Type B pancreatic cell (in vitro differentiated cells): ENCODE measurements around the gene HNRNPL. TPM values are rescaled to one million over a fixed set of nuclear protein-coding genes. Genes with fewer than 3 reads are reported as not detected.
A peak's percentile ranks its signal among the peaks of the same experiment; 100 is the strongest.
"Not testable (repeated sequence)": the region's sequence is repeated elsewhere in the genome, so short reads cannot be mapped to it uniquely, and the experiment has no call there.

Experiments used
- DNase-seq: peaks from one replicate; pipeline ENCODE4 v3.0.0; 2021; ENCODE audit warnings: mixed read lengths; ENCODE audit not compliant: unreplicated experiment; ENCODE audit errors: extremely low spot score
- H3K27ac Mint-ChIP-seq: 2 replicates; pipeline ENCODE4 v1.8.0; 2021; ENCODE audit warnings: mild to moderate bottlenecking, mixed read lengths
- H3K27me3 Mint-ChIP-seq: 2 replicates; pipeline ENCODE4 v1.8.0; 2021; ENCODE audit warnings: mixed read lengths
- H3K36me3 Mint-ChIP-seq: 2 replicates; pipeline ENCODE4 v1.8.0; 2021; ENCODE audit warnings: mixed read lengths
- H3K4me1 Mint-ChIP-seq: one replicate; pipeline ENCODE4 v1.8.0; 2021; ENCODE audit warnings: mixed read lengths; ENCODE audit not compliant: unreplicated experiment
- H3K4me3 Mint-ChIP-seq: 2 replicates; pipeline ENCODE4 v1.8.0; 2021; ENCODE audit warnings: mild to moderate bottlenecking, mixed read lengths
- H3K9me3 Mint-ChIP-seq: 2 replicates; pipeline ENCODE4 v1.8.0; 2021; ENCODE audit warnings: mixed read lengths
- total RNA-seq: library from RNA; stranded (reverse); gene quantifications from 2 replicates; pipeline ENCODE4 v1.2.1, GENCODE V29; 2021; ENCODE audit warnings: low replicate concordance
- TF ChIP-seq, protein P1 (sequence below): fragments of 200-600 bp; sonication (generic); conservative IDR thresholded peaks from 2 replicates; pipeline ENCODE4 v1.5.0; 2021; ENCODE audit warnings: antibody characterized with exemption, mild to moderate bottlenecking

The HNRNPL gene
- total RNA-seq, 1 donor from 2014 or later = 451 TPM

DNA sequence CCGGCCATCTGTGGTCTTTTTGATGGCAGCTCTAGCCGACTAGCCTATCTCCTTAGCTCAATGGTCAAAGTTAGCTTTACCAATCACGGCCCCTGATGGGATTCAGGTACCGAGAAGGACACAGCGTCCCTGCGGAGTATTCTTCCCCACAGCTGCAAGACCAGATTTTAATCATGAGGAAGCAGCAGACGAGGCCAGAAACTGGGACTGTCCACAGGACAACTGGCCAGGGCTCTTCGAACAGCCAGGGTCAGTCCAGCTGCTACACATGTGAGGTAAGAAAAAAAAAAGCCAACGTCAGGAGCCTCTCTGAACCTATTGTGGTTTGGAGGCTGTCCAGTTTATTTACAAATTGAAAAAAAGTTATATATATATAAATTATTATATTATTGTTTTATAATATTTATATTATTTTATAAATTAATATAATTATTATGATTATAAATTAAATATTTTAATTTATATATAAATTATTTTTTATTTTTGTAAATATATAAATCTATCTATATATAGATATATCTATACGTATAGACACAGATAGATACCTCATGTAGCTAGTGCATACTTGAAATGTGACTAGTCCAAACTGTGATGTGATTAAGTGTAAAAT, 17.5 kb upstream of the HNRNPL start:
- H3K27me3 Mint-ChIP-seq = peaks cover 4% of the 10 kb centered on the region
- H3K4me1 Mint-ChIP-seq = peaks cover 23% of the 10 kb centered on the region
- TF ChIP-seq, protein P1, sequence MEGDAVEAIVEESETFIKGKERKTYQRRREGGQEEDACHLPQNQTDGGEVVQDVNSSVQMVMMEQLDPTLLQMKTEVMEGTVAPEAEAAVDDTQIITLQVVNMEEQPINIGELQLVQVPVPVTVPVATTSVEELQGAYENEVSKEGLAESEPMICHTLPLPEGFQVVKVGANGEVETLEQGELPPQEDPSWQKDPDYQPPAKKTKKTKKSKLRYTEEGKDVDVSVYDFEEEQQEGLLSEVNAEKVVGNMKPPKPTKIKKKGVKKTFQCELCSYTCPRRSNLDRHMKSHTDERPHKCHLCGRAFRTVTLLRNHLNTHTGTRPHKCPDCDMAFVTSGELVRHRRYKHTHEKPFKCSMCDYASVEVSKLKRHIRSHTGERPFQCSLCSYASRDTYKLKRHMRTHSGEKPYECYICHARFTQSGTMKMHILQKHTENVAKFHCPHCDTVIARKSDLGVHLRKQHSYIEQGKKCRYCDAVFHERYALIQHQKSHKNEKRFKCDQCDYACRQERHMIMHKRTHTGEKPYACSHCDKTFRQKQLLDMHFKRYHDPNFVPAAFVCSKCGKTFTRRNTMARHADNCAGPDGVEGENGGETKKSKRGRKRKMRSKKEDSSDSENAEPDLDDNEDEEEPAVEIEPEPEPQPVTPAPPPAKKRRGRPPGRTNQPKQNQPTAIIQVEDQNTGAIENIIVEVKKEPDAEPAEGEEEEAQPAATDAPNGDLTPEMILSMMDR = no peak
- no peaks in the 10 kb centered on the region for H3K9me3 Mint-ChIP-seq
- no peak overlapping the region for H3K4me3 Mint-ChIP-seq
- H3K36me3 Mint-ChIP-seq = no peaks in the 10 kb centered on the region
- H3K27ac Mint-ChIP-seq = no peak overlapping the region
- no peak for DNase-seq

DNA sequence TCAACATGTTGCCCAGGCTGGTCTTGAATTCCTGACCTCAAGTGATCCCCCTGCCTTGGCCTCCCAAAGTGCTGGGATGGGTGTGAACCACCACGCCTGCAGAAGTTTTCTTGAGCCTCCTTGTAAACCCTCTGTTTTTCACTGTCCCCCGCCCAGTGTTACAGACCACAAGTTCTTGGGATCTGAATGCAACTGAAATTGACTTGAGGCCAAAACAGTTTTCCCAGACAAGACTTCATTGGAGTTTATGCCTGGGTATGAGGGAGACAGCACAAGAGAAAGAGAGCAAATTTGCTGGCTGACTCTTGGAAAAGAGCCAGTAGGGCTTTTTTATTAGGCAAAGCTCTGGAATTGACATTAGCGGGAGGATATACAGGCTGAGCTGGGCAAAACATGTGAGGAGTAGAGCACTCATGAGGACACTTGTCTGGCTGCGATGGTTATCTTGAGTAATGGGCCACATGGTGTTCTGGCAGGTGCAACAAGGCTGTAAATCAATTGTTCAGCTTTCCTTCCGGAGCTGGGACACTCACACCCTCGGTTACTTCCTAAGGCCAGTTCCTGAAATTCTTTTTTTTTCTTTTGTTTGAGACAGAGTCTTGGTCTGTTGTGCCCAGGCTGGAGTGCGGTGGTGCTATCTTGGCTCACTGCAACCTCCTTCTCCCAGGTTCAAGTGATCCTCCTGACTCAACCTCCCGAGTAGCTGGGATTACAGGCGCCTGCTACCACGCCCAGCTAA, 12.7 kb upstream of the HNRNPL start:
- H3K36me3 Mint-ChIP-seq = no peaks in the 10 kb centered on the region
- DNase-seq = no peak
- H3K9me3 Mint-ChIP-seq = no peaks in the 10 kb centered on the region
- peak overlapping the region; percentile 87 for H3K27ac Mint-ChIP-seq
- TF ChIP-seq, protein P1 = no peak
- peak overlapping the region; percentile 65 for H3K4me3 Mint-ChIP-seq
- H3K4me1 Mint-ChIP-seq = peaks cover 38% of the 10 kb centered on the region
- no peaks in the 10 kb centered on the region for H3K27me3 Mint-ChIP-seq

DNA sequence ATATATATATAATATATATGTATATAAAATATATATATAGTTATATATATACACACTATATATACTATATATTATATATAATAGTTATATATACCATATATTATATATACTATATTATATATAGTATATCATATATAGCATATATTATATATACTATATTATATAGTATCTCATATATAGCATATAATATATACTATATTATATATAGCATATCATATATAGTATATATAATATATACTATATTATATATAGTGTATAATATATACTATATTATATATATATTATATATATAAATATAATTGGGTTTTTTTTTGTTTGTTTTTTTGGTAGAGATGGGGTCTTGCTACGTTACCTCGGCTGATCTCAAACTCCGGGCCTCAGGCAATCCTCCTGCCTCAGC, 11.6 kb upstream of the HNRNPL start:
- H3K36me3 Mint-ChIP-seq = no peaks in the 10 kb centered on the region
- TF ChIP-seq, protein P1 = no peak
- DNase-seq = no peak
- no peaks in the 10 kb centered on the region for H3K9me3 Mint-ChIP-seq
- no peak overlapping the region for H3K27ac Mint-ChIP-seq
- H3K4me3 Mint-ChIP-seq = no peak overlapping the region
- peaks cover 38% of the 10 kb centered on the region for H3K4me1 Mint-ChIP-seq
- H3K27me3 Mint-ChIP-seq = no peaks in the 10 kb centered on the region

DNA sequence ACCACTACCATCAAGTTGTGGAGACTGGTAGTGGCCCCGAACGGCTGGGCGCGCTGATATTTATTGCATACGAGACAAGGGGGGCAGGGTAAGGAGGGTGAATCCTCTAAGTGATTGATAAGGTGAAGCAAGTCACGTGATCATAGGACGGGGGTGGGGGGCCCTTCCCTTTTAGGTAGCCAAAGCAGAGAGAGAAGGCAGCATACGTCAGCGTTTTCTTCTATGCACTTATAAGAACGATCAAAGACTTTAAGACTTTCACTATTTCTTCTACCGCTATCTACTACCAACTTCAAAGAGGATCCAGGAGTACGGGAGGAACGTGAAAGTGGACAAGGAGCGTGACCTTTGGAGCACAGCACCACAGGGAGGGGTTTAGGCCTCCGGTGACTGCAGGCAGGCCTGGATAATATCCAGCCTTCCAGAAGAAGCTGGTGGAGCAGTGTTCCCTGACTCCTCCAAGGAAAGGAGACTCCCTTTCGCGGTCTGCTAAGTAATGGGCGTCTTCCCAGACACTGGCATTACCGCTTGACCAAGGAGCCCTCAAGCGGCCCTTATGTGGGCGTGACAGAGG, 9.9 kb upstream of the HNRNPL start:
- not testable (repeated sequence) for DNase-seq, H3K27me3 Mint-ChIP-seq, H3K9me3 Mint-ChIP-seq, H3K36me3 Mint-ChIP-seq
- Mint-ChIP-seq H3K4me3 (peak overlapping the region; percentile 21), H3K4me1 (peaks cover 25% of the 10 kb centered on the region), H3K27ac (peak overlapping the region; percentile 4)

DNA sequence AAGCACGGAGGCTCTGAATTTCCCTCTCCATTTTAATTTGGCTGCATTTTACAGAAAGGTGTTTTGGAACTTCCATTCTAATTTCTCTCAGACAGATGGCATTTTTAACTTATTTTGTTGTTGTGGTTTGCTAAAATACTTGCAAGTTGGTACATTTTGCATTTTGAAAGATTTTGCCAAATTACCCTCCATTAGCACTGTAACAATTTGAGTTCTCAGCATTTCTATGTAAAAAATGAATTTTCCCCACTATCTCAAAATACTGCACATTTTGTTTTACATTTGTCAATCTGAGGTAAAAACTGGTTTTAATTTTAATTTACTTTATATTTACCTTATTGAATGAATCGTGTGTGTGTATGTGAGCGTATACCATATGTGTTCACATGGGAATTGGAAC, 7.0 kb upstream of the HNRNPL start:
- Mint-ChIP-seq H3K9me3 (no peaks in the 10 kb centered on the region), H3K4me3 (peak overlapping the region; percentile 54), H3K27ac (no peak overlapping the region), H3K27me3 (no peaks in the 10 kb centered on the region), H3K4me1 (peaks cover 19% of the 10 kb centered on the region), H3K36me3 (no peaks in the 10 kb centered on the region)
- DNase-seq = no peak
- TF ChIP-seq, protein P1 = no peak

DNA sequence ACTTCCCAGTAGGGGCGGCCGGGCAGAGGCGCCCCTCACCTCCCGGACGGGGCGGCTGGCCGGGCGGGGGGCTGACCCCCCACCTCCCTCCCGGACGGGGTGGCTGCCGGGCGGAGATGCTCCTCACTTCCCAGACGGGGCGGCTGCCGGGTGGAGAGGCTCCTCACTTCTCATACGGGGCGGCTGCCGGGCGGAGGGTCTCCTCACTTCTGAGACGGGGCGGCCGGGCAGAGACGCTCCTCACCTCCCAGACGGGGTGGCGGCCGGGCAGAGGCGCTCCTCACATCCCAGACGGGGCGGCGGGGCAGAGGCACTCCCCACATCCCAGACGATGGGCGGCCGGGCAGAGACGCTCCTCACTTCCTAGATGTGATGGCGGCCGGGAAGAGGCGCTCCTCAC, 6.0 kb upstream of the HNRNPL start:
- not testable (repeated sequence) for H3K27ac Mint-ChIP-seq, H3K9me3 Mint-ChIP-seq, H3K36me3 Mint-ChIP-seq, H3K4me3 Mint-ChIP-seq, DNase-seq, H3K27me3 Mint-ChIP-seq
- H3K4me1 Mint-ChIP-seq = peaks cover 16% of the 10 kb centered on the region

DNA sequence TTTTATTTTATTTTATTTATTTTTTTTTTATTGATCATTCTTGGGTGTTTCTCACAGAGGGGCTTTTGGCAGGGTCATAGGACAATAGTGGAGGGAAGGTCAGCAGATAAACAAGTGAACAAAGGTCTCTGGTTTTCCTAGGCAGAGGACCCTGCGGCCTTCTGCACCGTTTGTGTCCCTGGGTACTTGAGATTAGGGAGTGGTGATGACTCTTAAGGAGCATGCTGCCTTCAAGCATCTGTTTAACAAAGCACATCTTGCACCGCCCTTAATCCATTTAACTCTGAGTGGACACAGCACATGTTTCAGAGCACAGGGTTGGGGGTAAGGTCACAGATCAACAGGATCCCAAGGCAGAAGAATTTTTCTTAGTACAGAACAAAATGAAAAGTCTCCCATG, 5.2 kb upstream of the HNRNPL start:
- not testable (repeated sequence) for H3K4me3 Mint-ChIP-seq, H3K27me3 Mint-ChIP-seq, H3K36me3 Mint-ChIP-seq, H3K9me3 Mint-ChIP-seq, H3K27ac Mint-ChIP-seq, DNase-seq
- H3K4me1 Mint-ChIP-seq = peaks cover 15% of the 10 kb centered on the region
